ENCODE measurements around the gene BLOC1S5.

DNA sequence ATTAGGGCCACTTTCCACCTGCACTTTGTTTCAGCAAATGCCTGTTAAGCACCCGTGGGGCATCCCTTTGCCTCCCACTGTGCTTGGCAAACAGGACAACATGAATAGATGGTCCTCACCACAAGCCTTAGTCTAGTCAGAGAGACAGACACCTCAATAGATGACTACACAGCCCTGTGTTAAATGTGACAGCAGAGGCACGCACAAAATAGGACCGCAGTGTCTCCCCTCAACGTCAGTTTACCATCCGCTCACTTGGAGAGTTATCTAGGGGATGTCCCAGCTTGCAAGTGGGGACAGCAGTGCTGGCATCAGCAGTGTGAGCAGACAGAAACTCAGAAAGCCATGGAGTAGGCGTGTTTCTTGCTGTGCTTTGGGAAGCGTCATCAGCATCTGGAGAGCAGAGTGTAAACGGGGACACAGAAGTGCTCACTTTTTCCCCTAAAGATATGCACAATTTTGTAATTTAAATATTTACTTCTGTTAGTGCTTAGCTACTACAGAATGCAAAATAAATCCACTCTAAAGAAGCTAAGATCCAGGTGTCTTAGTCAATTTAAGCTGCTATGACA is 87.6 kb downstream of the BLOC1S5 start:
- TF ChIP-seq, protein P1, sequence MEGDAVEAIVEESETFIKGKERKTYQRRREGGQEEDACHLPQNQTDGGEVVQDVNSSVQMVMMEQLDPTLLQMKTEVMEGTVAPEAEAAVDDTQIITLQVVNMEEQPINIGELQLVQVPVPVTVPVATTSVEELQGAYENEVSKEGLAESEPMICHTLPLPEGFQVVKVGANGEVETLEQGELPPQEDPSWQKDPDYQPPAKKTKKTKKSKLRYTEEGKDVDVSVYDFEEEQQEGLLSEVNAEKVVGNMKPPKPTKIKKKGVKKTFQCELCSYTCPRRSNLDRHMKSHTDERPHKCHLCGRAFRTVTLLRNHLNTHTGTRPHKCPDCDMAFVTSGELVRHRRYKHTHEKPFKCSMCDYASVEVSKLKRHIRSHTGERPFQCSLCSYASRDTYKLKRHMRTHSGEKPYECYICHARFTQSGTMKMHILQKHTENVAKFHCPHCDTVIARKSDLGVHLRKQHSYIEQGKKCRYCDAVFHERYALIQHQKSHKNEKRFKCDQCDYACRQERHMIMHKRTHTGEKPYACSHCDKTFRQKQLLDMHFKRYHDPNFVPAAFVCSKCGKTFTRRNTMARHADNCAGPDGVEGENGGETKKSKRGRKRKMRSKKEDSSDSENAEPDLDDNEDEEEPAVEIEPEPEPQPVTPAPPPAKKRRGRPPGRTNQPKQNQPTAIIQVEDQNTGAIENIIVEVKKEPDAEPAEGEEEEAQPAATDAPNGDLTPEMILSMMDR (CRISPR knock-in tag; IDR thresholded peaks at IDR 0.05): no peak
- TF ChIP-seq ZNF331 (CRISPR knock-in tag; IDR thresholded peaks at IDR 0.05) (no peak), GTF2F1 (IDR thresholded peaks at IDR 0.05; ENCODE audit: low read length) (no peak), ZNF883 (CRISPR knock-in tag; IDR thresholded peaks at IDR 0.05; ENCODE audit: not compliant biosample characterization) (no peak), MTF2 (CRISPR knock-in tag; IDR thresholded peaks at IDR 0.05; ENCODE audit: borderline replicate concordance) (no peak), SMC3 (IDR thresholded peaks at IDR 0.05; ENCODE audit: low read length) (no peak), TP53 (CRISPR knock-in tag; conservative IDR thresholded peaks at IDR 0.05) (no peak), TEAD3 (CRISPR knock-in tag; optimal IDR thresholded peaks at IDR 0.05; ENCODE audit: borderline replicate concordance) (no peak), XBP1 (CRISPR knock-in tag; IDR thresholded peaks at IDR 0.05) (no peak), ETV5 (CRISPR knock-in tag; IDR thresholded peaks at IDR 0.05; ENCODE audit: borderline replicate concordance) (no peak)
